Erythroblast (primary cell): ENCODE measurements around the gene ABCC9.

Source experiments
- GATA1 ChIP-seq: IDR thresholded peaks from 2 replicates; pipeline ENCODE4 v1.6.1; 2011; ENCODE audit warnings: low read depth, mild to moderate bottlenecking, control low read depth, low read length, moderate library complexity
- POLR2A ChIP-seq: IDR thresholded peaks from 2 replicates; pipeline ENCODE4 v1.6.1; 2011; ENCODE audit warnings: mild to moderate bottlenecking, low read length

DNA sequence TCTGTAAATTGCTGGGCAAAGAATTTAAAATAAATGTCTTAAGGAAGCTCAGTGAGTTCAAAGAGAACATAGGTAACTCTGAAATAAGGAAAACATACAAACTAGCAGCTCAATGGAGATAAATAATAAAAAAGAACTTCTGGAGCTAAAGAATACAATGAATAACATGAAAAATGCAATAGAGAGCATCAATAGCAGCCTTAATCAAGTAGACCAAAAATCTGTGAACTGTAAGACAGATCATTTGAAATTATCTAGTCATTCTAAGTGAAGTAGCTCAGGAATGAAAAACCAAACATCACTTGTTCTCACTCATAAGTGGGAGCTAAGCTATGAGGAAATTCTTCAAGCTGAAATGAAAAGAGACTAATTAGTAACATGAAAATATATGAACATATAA is 5.8 kb upstream of the ABCC9 start:
- TF ChIP-seq POLR2A (no peak), GATA1 (no peak)
